Measurements from ENCODE around the gene KRTAP17-1. TPM values are rescaled to one million over a fixed set of nuclear protein-coding genes. Genes with fewer than 3 reads are reported as not detected.

The KRTAP17-1 gene
- total RNA-seq, 1 experiment from 2014 or later, result not detected

DNA sequence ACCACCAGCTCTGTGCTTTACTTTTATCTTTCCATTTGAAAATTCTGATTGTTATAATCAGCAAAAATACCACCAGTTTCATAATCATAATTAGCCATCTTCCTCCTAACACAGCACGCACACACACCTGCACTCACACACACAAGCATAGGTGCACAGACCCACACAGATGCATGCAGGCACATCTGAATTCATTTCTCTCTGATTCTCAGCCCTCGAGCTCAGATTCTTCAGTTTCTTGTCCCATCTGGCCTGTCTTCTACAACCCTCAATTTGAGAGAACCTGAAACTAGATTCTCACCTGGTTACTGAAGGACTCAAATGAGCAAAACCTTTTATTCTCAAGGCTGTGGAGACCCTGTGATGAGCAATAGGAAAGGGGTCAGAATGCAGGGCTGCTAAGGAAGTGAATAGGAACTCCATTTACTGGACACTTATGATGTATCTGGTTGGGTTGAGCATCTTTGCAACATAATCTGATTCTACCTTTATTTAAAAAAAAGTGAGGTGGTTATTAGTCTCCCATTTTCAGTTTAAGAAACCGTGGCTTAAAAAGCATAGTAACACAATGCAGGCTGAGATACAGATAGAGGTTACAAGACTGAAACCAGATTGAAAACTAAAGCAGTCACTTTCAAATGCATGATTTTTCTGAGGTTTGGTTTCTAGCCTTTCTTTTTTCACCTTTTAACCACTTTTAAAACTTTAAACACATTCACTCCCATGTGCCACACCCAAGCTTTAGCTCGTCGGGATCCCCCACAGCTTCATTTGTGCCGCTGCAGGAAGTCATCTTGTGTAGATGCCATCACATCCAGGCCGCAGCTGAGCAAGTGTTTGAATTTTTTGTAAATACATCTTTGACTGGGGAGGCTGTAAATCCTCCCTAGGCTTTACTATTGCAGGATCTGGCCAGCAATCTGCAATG lies 25.7 kb upstream of the KRTAP17-1 start:
- DNase-seq (ENCODE audit: low read depth, low spot score) (no peak), ATAC-seq (no peak)
- POLR2A ChIA-PET, result no interaction called here
- no peaks in the 10 kb centered on the region for H3K27me3 ChIP-seq (ENCODE audit: control insufficient read depth, insufficient read depth, low read length)
- no TSS peak for BruUV-seq (replicated peaks)
- H3K9me3 ChIP-seq (ENCODE audit: control insufficient read depth, insufficient read depth, low read depth, low read length), result no peaks in the 10 kb centered on the region
- CTCF ChIA-PET, result no interaction called here
- H3K4me3 ChIP-seq (ENCODE audit: low read depth in 2 of 2, low read length in 2 of 2), result no peak overlapping the region
- no peaks in the 10 kb centered on the region for H3K4me1 ChIP-seq (ENCODE audit: control insufficient read depth, insufficient read depth, low read length)
- TF ChIP-seq REST (IDR thresholded peaks at IDR 0.05; ENCODE audit: insufficient read depth in 1 of 2, low read depth in 2 of 2, low read length in 1 of 2) (no peak), CTCF (IDR thresholded peaks at IDR 0.05) (no peak), TCF7L2 (IDR thresholded peaks at IDR 0.05; ENCODE audit: low read depth, low read length) (no peak), POLR2AphosphoS5 (IDR thresholded peaks at IDR 0.05; ENCODE audit: low read depth, low read length) (no peak), SIN3A (IDR thresholded peaks at IDR 0.05; ENCODE audit: borderline replicate concordance, insufficient read depth, low read depth, low read length) (no peak)
- in situ Hi-C loops (cut with HindIII; ENCODE audit: low pct_unique_long_range_greater_than_20kb, low sequenced_read_pairs) (no loop called here), intact Hi-C loops (cut with micrococcal nuclease; ENCODE audit: unreplicated experiment) (no loop called here)
- H3K27ac ChIP-seq (ENCODE audit: low read length), result no peak overlapping the region
- H3K36me3 ChIP-seq (ENCODE audit: control insufficient read depth, insufficient read depth, low read length), result no peaks in the 10 kb centered on the region

DNA sequence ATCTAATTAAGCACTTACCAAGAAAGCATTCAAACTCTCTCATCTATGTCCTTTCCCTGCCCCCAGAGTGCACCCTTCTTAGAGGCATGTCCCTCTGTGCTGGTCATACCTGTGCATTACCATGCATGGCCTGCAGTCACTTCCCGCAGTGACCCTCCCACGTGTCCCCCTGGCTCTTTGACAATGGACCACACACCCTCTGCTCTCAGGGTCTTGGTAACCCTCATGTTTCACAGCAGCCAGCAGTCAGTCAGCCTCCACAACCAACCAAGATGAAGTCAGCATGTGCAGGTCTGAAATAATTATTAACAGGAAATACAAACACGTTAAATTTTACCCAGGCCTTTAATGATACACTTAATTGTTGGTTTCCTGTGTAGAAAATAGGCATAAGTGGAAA lies 25.0 kb upstream of the KRTAP17-1 start:
- DNase-seq (ENCODE audit: low read depth, low spot score), result no peak
- Histone ChIP-seq H3K36me3 (ENCODE audit: control insufficient read depth, insufficient read depth, low read length) (no peaks in the 10 kb centered on the region), H3K27ac (ENCODE audit: low read length) (no peak overlapping the region), H3K27me3 (ENCODE audit: control insufficient read depth, insufficient read depth, low read length) (no peaks in the 10 kb centered on the region), H3K4me1 (ENCODE audit: control insufficient read depth, insufficient read depth, low read length) (no peaks in the 10 kb centered on the region), H3K9me3 (ENCODE audit: control insufficient read depth, insufficient read depth, low read depth, low read length) (no peaks in the 10 kb centered on the region), H3K4me3 (ENCODE audit: low read depth in 2 of 2, low read length in 2 of 2) (no peak overlapping the region)
- TF ChIP-seq REST (IDR thresholded peaks at IDR 0.05; ENCODE audit: insufficient read depth in 1 of 2, low read depth in 2 of 2, low read length in 1 of 2) (no peak), TCF7L2 (IDR thresholded peaks at IDR 0.05; ENCODE audit: low read depth, low read length) (no peak), CTCF (IDR thresholded peaks at IDR 0.05) (no peak), SIN3A (IDR thresholded peaks at IDR 0.05; ENCODE audit: borderline replicate concordance, insufficient read depth, low read depth, low read length) (no peak), POLR2AphosphoS5 (IDR thresholded peaks at IDR 0.05; ENCODE audit: low read depth, low read length) (no peak)
- ChIA-PET POLR2A (no interaction called here), CTCF (no interaction called here)
- intact Hi-C loops (cut with micrococcal nuclease; ENCODE audit: unreplicated experiment) (no loop called here), in situ Hi-C loops (cut with HindIII; ENCODE audit: low pct_unique_long_range_greater_than_20kb, low sequenced_read_pairs) (no loop called here)
- ATAC-seq, result no peak
- BruUV-seq (replicated peaks), result no TSS peak

Data from Panc1 (cell line).